HepG2 (cell line): ENCODE measurements around the gene FAM81A. TPM values are rescaled to one million over a fixed set of nuclear protein-coding genes. Genes with fewer than 3 reads are reported as not detected.

Source experiments
- ATF2 ChIP-seq: sonication (generic); formaldehyde crosslinking; IDR thresholded peaks from 2 replicates; pipeline ENCODE4 v1.4.0; 2020; ENCODE audit warnings: missing genetic modification reagents
- ETV5 ChIP-seq: IDR thresholded peaks from 2 replicates; pipeline ENCODE4 v1.6.1; 2018; ENCODE audit warnings: missing biosample characterization, missing genetic modification reagents, inconsistent platforms, borderline replicate concordance
- FOXA3 ChIP-seq: IDR thresholded peaks from 2 replicates; pipeline ENCODE4 v1.6.1; 2016; ENCODE audit warnings: missing genetic modification reagents, missing compliant biosample characterization
- GABPA ChIP-seq, 2 experiments: IDR thresholded peaks; 2 replicates each; pipeline ENCODE4 v1.6.1; 2011 to 2016; ENCODE audit warnings: low read depth in 2 of 2, low read length in 1 of 2, missing biosample characterization in 1 of 2, missing genetic modification characterization in 1 of 2
- HDAC6 ChIP-seq: fragments of 200-600 bp; sonication (generic); IDR thresholded peaks from 2 replicates; pipeline ENCODE4 v1.7.0; 2017; ENCODE audit warnings: mild to moderate bottlenecking, antibody characterized with exemption, low read length, low read depth
- KDM1A ChIP-seq: IDR thresholded peaks from 2 replicates; pipeline ENCODE4 v1.6.1; 2016; ENCODE audit warnings: missing compliant biosample characterization
- KDM3A ChIP-seq: IDR thresholded peaks from 2 replicates; pipeline ENCODE4 v1.6.1; 2018; ENCODE audit warnings: low read depth, missing compliant biosample characterization
- TCF7 ChIP-seq: sonication (generic); IDR thresholded peaks from 2 replicates; pipeline ENCODE4 v1.6.1; 2016; ENCODE audit warnings: antibody characterized with exemption, low read depth
- THRA ChIP-seq: sonication (generic); formaldehyde crosslinking; IDR thresholded peaks from 2 replicates; pipeline ENCODE4 v1.4.0; 2020; ENCODE audit warnings: missing genetic modification reagents, borderline replicate concordance
- TRIM24 ChIP-seq: sonication (generic); formaldehyde crosslinking; IDR thresholded peaks from 2 replicates; pipeline ENCODE4 v1.8.0; 2022; ENCODE audit warnings: mild to moderate bottlenecking, missing genetic modification reagents
- ZFX ChIP-seq: sonication (generic); formaldehyde crosslinking; IDR thresholded peaks from 2 replicates; pipeline ENCODE4 v1.4.0; 2020; ENCODE audit warnings: mild to moderate bottlenecking, low read depth, missing genetic modification reagents, moderate library complexity
- ZNF274 ChIP-seq: sonication (generic); formaldehyde crosslinking; IDR thresholded peaks from 2 replicates; pipeline ENCODE4 v1.5.1; 2020; ENCODE audit warnings: mild to moderate bottlenecking, missing genetic modification reagents
- ZNF292 ChIP-seq: sonication (generic); formaldehyde crosslinking; IDR thresholded peaks from 2 replicates; pipeline ENCODE4 v1.8.1; 2022; ENCODE audit warnings: mild to moderate bottlenecking, low read depth, missing genetic modification reagents, borderline replicate concordance
- ZNF547 ChIP-seq: sonication (generic); formaldehyde crosslinking; IDR thresholded peaks from 2 replicates; pipeline ENCODE4 v1.5.1; 2020; ENCODE audit warnings: mild to moderate bottlenecking, missing genetic modification reagents
- ZNF576 ChIP-seq: sonication (generic); formaldehyde crosslinking; IDR thresholded peaks from 2 replicates; pipeline ENCODE4 v1.4.0; 2020; ENCODE audit warnings: mild to moderate bottlenecking, missing genetic modification reagents
- polyA plus RNA-seq, 8 experiments: library from polyadenylated mRNA; depleted of rRNA in 3 of 8; stranded (reverse) in 7 of 8; unstranded in 1 of 8; fragments of >200 nt; fragmentation: Illumina TruSeq in 4 of 8; extraction: Trizol in 4 of 8; gene quantifications; 2 replicates each; pipeline versions ENCODE4 v1.2.1 to v1.2.3, GENCODE V29; 2011 to 2016; ENCODE audit warnings: low read depth in 4 of 8, missing spikeins in 1 of 8, mixed read lengths in 1 of 8; ENCODE audit not compliant: insufficient read depth in 1 of 8
- total RNA-seq, 5 experiments: library from RNA; depleted of rRNA; stranded (reverse); fragments of >200 nt; fragmentation: Illumina TruSeq; extraction: Trizol; gene quantifications; 2 replicates each; pipeline ENCODE4 v1.2.3, GENCODE V29; 2016; ENCODE audit warnings: low read depth in 1 of 5
- TF ChIP-seq, protein P1 (sequence below): sonication (generic); formaldehyde crosslinking; IDR thresholded peaks from 2 replicates; pipeline ENCODE4 v1.5.0; 2020; ENCODE audit warnings: missing genetic modification reagents
- TF ChIP-seq, protein P2 (sequence below): sonication (generic); formaldehyde crosslinking; IDR thresholded peaks from 2 replicates; pipeline ENCODE4 v1.4.0; 2020; ENCODE audit warnings: missing genetic modification reagents, mild to moderate bottlenecking, borderline replicate concordance
- TF ChIP-seq, protein P3 (sequence below): sonication (generic); formaldehyde crosslinking; IDR thresholded peaks from 2 replicates; pipeline ENCODE4 v1.5.1; 2020; ENCODE audit warnings: mild to moderate bottlenecking, moderate library complexity, missing genetic modification reagents

FAM81A gene
- total and polyA plus RNA-seq, 2 of the 13 experiments (the other 11 are each of a cell fraction or from before 2014, with no cell fraction given): 0.09 TPM; not detected in 1

DNA sequence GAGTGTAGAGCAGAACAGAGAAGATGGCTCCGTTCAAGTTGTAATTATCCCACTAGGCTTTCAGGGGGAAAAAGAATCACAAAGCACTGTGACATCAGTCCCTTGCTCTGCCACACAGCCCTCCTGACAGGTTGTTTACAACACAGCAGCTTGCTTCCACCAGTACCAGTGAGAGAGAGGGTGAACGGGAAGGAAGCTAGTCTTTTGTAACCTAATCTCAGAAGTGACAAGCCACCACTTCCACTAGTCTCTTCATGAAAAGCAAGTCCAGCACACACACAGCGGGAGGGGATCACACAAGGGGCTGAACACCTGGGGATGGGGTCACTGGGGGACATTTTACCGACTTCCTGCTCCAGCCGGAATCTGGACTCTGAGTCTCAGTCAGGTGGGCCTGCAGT is 86.3 kb downstream of the FAM81A start (continued):
- TF ChIP-seq ETV5 (CRISPR knock-in tag) (0 out of 2 replicates have a peak, but pooled peaks have one; percentile 11), ZNF292 (CRISPR knock-in tag) (peak; percentile 36; the same call in 1 of the 2 replicates), ZNF274 (no peak), ATF2 (CRISPR knock-in tag) (no peak), ZNF576 (CRISPR knock-in tag) (peak; percentile 26; the same call in 1 of the 2 replicates), ZFX (CRISPR knock-in tag) (peak; percentile 35; the same call in 1 of the 2 replicates), KDM1A (CRISPR knock-in tag) (no peak), HDAC6 (no peak), THRA (CRISPR knock-in tag) (peak; percentile 51; the same call in 1 of the 2 replicates), TRIM24 (no peak), FOXA3 (peak; percentile 39; the same call in 1 of the 2 replicates), TCF7 (no peak), KDM3A (CRISPR knock-in tag) (no peak), ZNF547 (CRISPR knock-in tag) (no peak), GABPA (IDR thresholded peaks at IDR 0.05; ENCODE audit: low read depth, low read length) (no peak), GABPA (CRISPR knock-in tag; IDR thresholded peaks at IDR 0.05; ENCODE audit: low read depth) (peak; percentile 47; the same call in 1 of the 2 replicates)
- TF ChIP-seq, protein P1, sequence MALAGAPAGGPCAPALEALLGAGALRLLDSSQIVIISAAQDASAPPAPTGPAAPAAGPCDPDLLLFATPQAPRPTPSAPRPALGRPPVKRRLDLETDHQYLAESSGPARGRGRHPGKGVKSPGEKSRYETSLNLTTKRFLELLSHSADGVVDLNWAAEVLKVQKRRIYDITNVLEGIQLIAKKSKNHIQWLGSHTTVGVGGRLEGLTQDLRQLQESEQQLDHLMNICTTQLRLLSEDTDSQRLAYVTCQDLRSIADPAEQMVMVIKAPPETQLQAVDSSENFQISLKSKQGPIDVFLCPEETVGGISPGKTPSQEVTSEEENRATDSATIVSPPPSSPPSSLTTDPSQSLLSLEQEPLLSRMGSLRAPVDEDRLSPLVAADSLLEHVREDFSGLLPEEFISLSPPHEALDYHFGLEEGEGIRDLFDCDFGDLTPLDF: no peak
- TF ChIP-seq, protein P2, sequence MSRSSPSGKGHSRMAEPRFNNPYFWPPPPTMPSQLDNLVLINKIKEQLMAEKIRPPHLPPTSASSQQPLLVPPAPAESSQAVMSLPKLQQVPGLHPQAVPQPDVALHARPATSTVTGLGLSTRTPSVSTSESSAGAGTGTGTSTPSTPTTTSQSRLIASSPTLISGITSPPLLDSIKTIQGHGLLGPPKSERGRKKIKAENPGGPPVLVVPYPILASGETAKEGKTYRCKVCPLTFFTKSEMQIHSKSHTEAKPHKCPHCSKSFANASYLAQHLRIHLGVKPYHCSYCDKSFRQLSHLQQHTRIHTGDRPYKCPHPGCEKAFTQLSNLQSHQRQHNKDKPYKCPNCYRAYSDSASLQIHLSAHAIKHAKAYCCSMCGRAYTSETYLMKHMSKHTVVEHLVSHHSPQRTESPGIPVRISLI (CRISPR knock-in tag): no peak
- TF ChIP-seq, protein P3, sequence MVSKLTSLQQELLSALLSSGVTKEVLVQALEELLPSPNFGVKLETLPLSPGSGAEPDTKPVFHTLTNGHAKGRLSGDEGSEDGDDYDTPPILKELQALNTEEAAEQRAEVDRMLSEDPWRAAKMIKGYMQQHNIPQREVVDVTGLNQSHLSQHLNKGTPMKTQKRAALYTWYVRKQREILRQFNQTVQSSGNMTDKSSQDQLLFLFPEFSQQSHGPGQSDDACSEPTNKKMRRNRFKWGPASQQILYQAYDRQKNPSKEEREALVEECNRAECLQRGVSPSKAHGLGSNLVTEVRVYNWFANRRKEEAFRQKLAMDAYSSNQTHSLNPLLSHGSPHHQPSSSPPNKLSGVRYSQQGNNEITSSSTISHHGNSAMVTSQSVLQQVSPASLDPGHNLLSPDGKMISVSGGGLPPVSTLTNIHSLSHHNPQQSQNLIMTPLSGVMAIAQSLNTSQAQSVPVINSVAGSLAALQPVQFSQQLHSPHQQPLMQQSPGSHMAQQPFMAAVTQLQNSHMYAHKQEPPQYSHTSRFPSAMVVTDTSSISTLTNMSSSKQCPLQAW (CRISPR knock-in tag): peak; percentile 19; the same call in 1 of the 2 replicates
- TF ChIP-seq, all 625 proteins: peak for 12
